HepG2 (cell line): ENCODE measurements around the gene DNAAF9.

ENCODE experiments used
- EZH2 ChIP-seq: conservative IDR thresholded peaks from 2 replicates; pipeline ENCODE4 v1.6.1; 2012; ENCODE audit warnings: mild to moderate bottlenecking, low read depth, low read length, moderate library complexity
- FOXA1 ChIP-seq, 2 experiments: fragments of 450-650 bp in 1 of 2; sonication (generic) in 1 of 2; formaldehyde crosslinking in 1 of 2; IDR thresholded peaks; 2 replicates each; pipeline versions ENCODE4 v1.4.0 to v1.6.1; 2016 to 2020; ENCODE audit warnings: missing genetic modification reagents in 1 of 2
- FOXK1 ChIP-seq: sonication (generic); formaldehyde crosslinking; IDR thresholded peaks from 2 replicates; pipeline ENCODE4 v1.4.0; 2020; ENCODE audit warnings: low read depth, missing genetic modification reagents, borderline replicate concordance
- GATAD2A ChIP-seq: IDR thresholded peaks from 2 replicates; pipeline ENCODE4 v1.6.1; 2016
- KLF12 ChIP-seq: sonication (generic); formaldehyde crosslinking; IDR thresholded peaks from 2 replicates; pipeline ENCODE4 v1.4.0; 2020; ENCODE audit warnings: missing genetic modification reagents, borderline replicate concordance
- POLR2A ChIP-seq, 2 experiments: IDR thresholded peaks; 2 replicates each; pipeline ENCODE4 v1.6.1; 2011; ENCODE audit warnings: low read depth in 2 of 2, low read length in 2 of 2, mild to moderate bottlenecking in 1 of 2, moderate library complexity in 1 of 2; ENCODE audit not compliant: insufficient read depth in 1 of 2
- TCF12 ChIP-seq, 2 experiments: fragments of 450-650 bp in 1 of 2; sonication (generic) in 1 of 2; formaldehyde crosslinking in 1 of 2; IDR thresholded peaks; 2 replicates each; pipeline versions ENCODE4 v1.6.1 to v1.8.0; 2017 to 2022; ENCODE audit warnings: antibody characterized with exemption in 1 of 2, mild to moderate bottlenecking in 1 of 2, missing genetic modification reagents in 1 of 2, moderate library complexity in 1 of 2
- TMF1 ChIP-seq: sonication (generic); formaldehyde crosslinking; IDR thresholded peaks from 2 replicates; pipeline ENCODE4 v1.8.1; 2022; ENCODE audit warnings: low read depth, missing genetic modification reagents
- TP53 ChIP-seq: sonication (generic); formaldehyde crosslinking; conservative IDR thresholded peaks from 2 replicates; pipeline ENCODE4 v1.4.0; 2020; ENCODE audit warnings: missing genetic modification reagents
- ZFP1 ChIP-seq: IDR thresholded peaks from 2 replicates; pipeline ENCODE4 v1.6.1; 2016
- ZNF33A ChIP-seq: sonication (generic); formaldehyde crosslinking; IDR thresholded peaks from 2 replicates; pipeline ENCODE4 v1.5.1; 2020; ENCODE audit warnings: missing genetic modification reagents, mild to moderate bottlenecking, moderate library complexity, borderline replicate concordance
- TF ChIP-seq, protein P1 (sequence below), 2 experiments: IDR thresholded peaks; 2 replicates each; pipeline ENCODE4 v1.6.1; 2011 to 2012; ENCODE audit warnings: low read length in 2 of 2, borderline replicate concordance in 1 of 2, low read depth in 1 of 2, mild to moderate bottlenecking in 1 of 2, moderate library complexity in 1 of 2
- TF ChIP-seq, protein P2 (sequence below): sonication (generic); formaldehyde crosslinking; IDR thresholded peaks from 2 replicates; pipeline ENCODE4 v1.5.0; 2020; ENCODE audit warnings: mild to moderate bottlenecking, missing genetic modification reagents, moderate library complexity

DNA sequence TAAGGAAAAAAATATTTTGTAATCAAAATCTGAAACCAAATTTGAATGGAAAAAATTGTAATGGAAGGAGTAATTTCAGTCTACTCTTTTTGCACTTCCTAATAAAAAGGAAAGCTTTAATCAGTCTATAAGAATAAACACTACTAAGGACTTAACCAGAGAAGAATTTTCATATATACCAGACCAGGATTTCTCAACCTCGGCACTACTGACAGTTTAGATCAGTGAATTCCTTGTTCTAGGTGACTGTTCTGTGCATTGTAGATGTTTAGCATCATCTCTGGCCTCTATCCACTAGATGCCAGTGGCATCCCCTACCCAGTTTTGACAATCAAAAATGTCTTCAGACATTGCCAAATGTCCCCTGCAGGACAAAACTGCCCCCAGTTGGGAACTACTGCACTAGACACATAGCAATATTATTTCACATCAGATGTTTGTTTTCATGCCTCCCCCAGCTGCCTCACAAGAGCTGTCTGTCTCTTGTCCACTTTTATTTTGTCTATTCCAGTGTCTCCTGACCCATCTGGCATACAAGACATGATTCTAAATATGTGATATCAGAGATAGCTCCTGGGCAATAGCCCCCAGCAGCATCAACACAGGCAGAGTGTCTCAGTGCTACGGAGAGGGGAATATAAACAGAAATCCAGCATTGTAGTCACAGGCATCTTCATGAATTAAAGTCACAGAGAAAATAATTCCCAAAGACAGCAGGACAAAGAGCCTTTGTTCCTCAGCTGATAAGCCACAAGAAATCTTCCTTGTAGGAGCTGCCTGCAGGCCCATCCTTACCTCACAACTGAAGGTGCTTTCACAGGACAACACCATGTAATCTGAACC, 27.0 kb downstream of the DNAAF9 start:
- TF ChIP-seq EZH2 (no peak), FOXK1 (no peak), POLR2A (IDR thresholded peaks at IDR 0.05; ENCODE audit: insufficient read depth in 1 of 2, low read depth in 2 of 2, low read length in 2 of 2) (no peak), FOXA1 (IDR thresholded peaks at IDR 0.05) (no peak), FOXA1 (CRISPR knock-in tag; IDR thresholded peaks at IDR 0.05) (no peak), ZFP1 (no peak), TP53 (no peak), ZNF33A (CRISPR knock-in tag) (no peak), KLF12 (no peak), GATAD2A (CRISPR knock-in tag) (no peak), TCF12 (IDR thresholded peaks at IDR 0.05) (no peak), TCF12 (CRISPR knock-in tag; IDR thresholded peaks at IDR 0.05) (no peak), TMF1 (CRISPR knock-in tag) (no peak)
- TF ChIP-seq, protein P1, sequence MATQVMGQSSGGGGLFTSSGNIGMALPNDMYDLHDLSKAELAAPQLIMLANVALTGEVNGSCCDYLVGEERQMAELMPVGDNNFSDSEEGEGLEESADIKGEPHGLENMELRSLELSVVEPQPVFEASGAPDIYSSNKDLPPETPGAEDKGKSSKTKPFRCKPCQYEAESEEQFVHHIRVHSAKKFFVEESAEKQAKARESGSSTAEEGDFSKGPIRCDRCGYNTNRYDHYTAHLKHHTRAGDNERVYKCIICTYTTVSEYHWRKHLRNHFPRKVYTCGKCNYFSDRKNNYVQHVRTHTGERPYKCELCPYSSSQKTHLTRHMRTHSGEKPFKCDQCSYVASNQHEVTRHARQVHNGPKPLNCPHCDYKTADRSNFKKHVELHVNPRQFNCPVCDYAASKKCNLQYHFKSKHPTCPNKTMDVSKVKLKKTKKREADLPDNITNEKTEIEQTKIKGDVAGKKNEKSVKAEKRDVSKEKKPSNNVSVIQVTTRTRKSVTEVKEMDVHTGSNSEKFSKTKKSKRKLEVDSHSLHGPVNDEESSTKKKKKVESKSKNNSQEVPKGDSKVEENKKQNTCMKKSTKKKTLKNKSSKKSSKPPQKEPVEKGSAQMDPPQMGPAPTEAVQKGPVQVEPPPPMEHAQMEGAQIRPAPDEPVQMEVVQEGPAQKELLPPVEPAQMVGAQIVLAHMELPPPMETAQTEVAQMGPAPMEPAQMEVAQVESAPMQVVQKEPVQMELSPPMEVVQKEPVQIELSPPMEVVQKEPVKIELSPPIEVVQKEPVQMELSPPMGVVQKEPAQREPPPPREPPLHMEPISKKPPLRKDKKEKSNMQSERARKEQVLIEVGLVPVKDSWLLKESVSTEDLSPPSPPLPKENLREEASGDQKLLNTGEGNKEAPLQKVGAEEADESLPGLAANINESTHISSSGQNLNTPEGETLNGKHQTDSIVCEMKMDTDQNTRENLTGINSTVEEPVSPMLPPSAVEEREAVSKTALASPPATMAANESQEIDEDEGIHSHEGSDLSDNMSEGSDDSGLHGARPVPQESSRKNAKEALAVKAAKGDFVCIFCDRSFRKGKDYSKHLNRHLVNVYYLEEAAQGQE (IDR thresholded peaks at IDR 0.05; ENCODE audit: borderline replicate concordance in 1 of 2, low read depth in 1 of 2, low read length in 2 of 2) = no peak
- TF ChIP-seq, protein P2, sequence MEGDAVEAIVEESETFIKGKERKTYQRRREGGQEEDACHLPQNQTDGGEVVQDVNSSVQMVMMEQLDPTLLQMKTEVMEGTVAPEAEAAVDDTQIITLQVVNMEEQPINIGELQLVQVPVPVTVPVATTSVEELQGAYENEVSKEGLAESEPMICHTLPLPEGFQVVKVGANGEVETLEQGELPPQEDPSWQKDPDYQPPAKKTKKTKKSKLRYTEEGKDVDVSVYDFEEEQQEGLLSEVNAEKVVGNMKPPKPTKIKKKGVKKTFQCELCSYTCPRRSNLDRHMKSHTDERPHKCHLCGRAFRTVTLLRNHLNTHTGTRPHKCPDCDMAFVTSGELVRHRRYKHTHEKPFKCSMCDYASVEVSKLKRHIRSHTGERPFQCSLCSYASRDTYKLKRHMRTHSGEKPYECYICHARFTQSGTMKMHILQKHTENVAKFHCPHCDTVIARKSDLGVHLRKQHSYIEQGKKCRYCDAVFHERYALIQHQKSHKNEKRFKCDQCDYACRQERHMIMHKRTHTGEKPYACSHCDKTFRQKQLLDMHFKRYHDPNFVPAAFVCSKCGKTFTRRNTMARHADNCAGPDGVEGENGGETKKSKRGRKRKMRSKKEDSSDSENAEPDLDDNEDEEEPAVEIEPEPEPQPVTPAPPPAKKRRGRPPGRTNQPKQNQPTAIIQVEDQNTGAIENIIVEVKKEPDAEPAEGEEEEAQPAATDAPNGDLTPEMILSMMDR (CRISPR knock-in tag) = no peak
